NCI-H526 treated with DMSO at 0.1 percent for 48 hours (cell line): ENCODE results near the gene PLEK.
"Not testable (repeated sequence)": the region's sequence is repeated elsewhere in the genome, so short reads cannot be mapped to it uniquely, and the experiment has no call there.

Experiments
- DNase-seq: peaks from one replicate; lab custom pipeline; 2025; lab: John Stamatoyannopoulos, UW

Gene PLEK

DNA sequence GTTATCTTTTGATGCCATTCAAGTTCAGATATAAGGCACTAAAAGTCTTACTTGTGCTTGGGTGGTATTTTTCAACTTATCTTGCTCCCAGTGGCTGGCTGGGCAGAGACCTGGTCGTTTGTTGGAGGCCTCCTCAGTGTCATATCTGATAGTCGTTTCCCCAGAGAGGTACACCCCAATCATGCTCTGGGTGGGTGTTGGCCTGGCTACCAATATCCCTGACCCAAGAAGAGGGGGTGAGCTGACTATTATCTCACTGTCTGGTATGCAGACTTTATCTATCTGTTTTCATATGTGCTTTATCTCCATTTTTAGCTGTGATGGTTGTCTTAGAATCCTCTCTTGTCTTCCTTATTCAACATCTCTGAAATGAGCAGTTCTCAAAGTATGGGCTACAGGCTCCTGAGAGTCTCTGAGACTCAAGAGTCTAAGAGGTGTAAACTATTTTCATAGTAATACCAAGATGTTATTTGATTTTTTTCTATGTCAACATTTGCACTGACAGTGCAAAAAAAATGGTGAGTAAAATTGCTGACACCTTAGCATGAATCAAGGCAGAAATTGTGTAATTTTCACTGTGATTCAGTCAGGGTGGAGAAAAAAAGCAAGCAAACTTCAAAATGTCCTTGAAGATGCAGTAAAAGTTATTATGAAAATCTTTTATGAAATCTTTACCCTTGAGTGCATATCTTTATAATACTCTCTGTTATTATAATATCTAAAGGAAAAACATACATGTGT, 12.3 kb upstream of the PLEK start:
- no peak for DNase-seq

DNA sequence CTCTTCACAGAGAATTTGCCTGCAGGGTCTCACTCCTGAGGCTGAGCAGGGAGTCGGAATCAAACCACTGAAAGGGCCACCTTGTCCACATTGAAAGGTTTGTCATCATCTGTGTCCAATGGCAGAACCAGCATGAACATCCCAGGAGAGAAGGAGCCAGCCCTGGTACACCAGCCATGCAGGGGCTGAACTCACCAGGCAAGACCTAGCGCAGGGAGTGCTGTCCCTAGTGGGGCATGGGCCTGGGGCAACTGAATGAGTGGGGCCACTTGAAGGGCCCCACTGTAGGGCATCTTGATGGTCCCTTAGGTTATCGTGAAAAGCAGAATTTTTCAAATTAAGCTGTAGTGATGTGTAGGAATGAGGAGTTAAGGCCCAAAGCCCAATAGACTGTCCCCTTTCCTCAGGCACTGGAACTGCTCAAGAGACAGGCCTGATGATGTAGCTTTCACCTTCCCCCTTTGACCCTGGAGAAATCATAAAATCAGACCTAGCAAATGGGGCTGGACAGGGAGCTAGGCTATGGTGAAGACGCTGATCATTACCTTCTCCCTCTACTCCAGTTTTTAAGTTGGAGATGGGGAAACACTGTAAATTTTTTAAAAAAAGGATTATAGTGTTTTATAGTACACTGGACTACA, 8.4 kb upstream of the PLEK start:
- no peak for DNase-seq

DNA sequence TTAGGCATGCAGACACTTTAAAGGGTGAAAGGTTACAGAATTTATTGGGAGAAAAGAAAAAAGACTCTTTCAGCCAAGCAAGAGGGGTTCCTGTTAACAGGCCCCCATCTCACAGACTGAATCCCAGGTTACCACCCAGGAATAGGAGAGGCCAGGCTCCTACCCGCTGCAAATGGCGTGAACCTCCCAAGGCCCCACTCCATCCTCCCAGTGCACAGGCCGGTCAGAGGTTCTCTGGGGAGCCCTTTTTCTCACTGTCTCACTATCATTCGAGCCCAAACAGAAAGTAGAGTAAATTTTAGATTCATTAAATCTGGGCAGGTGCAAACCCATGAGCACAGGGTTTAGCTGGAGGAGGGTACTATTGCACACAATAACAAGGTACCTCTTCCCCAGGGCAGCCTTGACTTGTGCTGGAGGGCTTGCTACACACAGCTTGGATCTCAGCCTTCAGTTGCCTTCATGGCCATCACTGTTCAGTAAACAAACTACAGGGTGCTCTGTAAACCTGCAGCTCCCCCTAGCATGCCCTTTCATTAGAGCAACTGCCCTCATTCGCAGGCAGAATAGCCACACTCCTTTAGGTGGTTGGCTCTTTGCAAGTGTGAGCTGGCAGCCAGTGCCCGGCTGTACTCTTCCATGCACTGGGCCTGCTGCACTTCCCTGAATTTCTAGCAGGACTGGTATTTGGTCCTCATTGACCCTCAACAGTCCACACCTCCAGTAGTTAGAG, 7.3 kb upstream of the PLEK start:
- DNase-seq: peak; percentile 46

DNA sequence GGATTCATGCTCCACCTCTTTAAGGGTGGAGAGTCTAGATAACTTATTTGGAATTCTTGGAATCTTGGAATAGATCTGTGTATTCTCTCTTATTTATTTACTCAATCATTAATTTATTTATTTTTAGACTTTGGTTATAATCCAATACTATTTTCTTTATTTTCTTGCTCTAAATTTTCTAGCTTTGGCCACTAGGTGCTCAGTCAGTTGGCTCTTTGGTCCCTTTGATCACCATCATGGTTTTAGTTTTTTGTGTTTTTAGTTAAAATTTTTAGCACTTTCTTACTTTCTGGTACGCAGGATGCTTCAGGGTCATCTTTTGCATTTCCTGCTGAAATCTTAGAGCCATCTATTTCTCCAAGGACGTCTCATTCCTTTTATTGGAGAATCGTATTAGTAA, 5.2 kb upstream of the PLEK start:
- DNase-seq: no peak

DNA sequence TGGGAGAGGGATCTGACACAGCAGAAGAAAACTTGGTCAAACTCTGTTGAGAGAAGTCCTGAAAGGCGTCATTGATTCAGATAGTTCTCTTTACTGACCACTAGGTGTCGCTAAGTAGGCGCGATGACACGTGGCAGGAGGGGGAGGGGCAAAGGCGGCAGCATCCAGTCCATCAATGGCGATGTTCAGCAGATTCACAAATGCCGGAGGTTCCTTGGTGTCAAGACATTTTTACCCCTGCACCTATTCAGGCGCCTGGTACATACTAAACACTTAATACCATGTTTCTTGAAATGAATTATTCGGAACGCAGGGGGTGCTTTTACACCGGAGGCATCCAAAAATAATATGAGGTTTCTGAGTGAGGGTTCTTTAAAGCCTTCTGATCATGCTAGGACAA, 3.0 kb upstream of the PLEK start:
- DNase-seq: peak; percentile 74

DNA sequence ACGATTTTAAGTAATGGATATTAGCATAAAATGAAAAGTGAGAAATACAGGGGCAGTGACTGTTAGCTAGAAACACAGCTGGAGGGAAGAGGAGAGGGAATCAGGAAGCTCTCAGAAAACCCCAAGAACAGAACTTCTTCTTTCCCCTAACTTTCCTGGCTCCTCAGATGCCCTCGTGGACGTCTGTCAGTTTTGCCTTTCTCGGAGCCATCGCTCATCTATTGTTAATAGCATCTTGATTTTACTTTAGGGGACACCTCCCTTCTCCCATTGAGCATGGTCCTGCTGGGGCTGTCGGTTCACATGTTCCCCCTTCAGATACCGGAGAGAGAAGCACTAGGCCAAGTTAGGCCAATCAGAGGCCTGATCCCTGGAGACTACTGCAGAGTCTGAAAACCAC, 2.3 kb upstream of the PLEK start:
- DNase-seq: no peak

DNA sequence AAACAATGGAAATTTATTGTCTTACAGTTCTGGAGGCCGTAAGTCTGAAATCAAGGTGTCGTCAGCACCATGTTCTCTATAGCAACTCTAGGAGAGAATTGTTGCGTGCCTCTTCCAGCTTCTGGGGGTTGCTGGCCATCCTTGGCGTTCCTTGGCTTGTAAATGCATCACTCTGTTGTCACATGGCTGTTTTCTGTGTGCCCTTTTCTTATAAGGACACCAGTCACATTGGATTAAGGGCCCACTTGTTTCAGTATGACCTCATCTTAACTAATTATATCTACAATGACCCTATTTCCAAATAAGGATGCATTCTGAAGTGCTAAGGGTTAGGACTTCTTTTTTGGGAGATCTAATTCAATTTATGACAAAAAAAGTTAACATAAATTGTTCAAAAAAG, 1.4 kb upstream of the PLEK start:
- no peak for DNase-seq

DNA sequence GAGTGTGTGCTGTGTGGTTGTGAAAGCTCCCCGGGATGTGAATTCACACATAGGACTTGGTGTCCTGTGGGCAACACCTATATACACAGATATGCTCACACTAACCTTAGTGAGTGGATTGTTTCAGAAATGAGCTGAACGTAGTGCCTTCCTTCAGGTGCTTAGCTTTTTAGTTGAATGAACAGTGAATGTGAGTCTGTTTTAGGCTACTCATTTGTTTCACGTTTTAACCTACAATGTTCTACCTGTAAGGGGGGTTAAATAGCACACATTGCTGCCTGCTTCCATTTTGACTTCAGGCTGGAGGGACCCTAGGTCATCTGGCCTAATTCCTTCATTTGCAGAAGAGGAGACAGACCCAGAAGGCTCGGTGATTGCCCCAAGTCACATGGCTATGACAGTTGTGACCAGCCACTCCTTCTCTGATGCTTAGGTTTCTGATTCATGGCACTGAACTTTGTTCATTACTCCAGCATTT, 1.0 kb downstream of the PLEK start:
- DNase-seq: no peak

DNA sequence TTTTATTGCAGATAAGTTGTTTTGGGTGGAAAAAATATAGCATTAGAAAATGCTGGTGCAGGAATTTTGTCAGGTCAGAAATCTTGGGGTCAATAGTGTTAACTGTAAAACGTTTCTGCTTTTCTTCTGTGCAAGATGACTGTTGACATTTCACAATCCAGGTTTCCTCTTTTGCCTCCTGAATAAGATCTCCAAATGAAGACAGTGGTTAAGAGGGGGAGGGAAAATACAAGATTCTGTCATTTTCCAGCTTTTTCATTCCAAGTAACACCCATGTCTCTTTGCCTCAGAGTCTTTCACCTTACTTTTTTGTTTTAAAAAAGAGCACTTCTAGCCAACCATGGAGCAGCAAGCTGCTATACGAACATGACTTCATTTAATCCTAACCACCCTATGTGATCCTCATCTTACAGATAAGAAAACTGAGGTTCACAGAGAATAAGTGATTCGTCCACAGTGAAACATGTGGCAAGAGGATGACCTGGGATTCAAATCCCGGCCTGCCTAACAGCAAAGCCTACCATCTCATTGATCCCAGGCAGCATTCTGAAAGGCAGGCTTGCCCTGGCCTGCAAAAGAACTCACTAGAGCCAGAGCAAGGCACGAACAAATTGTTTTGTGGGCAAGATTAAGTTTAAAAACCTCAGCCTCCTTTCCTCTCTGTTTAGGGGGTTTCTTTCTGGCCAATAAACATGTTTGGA, 3.0 kb downstream of the PLEK start:
- DNase-seq: no peak

DNA sequence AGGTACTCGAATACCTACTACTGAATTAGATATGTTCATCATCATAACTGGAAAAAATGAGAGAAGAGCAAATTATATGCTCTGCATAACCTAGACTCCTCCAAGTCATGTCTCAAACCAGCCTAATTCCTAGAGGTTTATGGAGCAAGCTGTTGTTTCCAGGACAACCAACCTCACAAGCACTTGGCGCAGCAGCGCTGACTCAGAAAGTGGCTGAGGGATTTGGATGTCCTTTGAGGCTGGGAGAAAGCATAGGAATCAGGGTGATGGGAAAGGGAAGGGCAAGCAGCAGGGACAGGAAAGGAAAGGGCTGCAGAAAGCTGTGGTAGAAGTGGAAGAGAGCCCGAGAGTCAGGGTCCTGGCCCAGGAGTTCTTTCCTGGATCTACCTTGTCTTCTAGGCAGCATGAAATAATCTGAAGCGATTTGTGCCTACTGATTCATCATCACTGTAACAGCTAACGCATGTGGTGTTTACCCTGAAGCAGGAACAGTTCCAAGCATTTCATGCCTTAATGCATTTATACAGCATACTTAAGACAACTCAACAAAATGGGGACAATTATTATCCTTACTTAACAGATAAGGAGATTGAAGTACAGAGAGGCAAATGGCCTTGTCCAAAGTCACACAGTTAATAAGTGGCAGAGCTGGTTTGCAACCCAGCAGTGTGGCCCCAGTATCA, 3.7 kb downstream of the PLEK start:
- no peak for DNase-seq

DNA sequence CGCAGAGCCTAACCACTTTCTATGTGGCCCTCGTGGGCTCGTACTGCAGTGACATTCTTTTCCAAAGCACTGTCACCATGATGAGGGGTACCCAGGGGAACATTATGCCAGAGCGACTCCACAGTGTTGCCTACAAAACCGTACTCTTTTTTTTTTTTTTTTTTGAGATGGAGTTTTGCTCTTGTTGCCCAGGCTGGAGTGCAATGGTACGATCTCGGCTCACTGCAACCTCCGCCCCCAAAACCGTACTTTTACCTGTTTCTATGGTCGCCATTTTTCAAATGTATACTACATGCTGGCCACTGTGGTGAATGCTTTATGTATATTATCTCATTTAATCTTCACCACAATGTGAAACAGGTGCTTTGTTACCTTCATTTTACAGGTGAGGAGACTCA, 4.3 kb downstream of the PLEK start:
- no peak for DNase-seq

DNA sequence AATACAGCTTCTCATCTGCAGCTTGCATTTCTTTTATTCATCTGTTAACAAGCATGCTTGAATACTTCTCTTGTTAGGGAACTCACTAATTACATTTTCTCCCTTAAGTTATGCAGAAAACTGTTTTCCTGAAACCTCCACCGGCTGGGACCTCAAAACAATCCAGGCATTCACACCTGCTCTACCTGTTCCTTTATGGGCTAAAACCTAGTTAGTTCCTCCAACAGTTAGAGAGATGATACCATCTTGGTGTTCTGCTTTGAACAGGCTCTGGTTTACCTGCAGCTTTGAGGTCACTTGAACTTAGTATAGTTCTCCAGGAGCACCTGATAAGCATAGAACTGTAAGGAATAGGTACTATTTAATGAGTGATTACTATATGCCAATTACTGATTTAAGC, 6.1 kb downstream of the PLEK start:
- DNase-seq: no peak

DNA sequence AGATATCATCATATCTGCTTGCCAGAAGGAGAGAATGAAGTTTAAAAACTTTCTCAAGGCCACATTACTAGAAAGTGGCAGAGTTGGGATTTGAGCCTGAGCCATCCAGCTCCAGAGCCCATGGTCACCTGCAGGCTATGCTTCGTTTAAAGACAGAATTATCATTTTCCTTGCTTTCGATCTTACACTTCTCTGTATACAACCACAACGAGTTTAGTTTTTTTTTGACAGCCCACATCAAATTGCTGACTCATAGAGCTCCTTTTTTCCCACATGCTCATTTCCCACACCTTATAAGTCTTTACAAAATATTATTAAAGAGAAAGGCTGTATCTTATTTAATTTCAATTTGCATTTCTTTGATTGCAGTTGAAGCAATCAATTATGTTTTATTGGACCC, 6.5 kb downstream of the PLEK start:
- DNase-seq: no peak

DNA sequence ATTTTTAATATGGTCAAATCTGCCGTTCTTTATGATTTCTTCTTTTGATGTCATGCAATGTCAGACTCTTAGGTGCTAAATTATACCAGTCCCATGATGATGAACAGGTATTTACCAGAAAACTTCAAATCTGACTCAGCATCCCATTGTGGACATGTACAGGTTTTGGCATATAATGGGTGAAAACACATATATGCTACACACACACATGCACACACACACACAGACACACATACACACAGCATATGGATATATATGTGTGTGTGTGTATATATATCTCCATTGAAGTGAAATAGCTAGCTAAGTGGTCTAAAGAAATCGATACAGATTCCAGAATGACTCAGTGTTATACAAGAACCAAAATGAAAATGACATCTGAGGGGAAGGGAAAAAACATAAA, 7.4 kb downstream of the PLEK start:
- DNase-seq: no peak

DNA sequence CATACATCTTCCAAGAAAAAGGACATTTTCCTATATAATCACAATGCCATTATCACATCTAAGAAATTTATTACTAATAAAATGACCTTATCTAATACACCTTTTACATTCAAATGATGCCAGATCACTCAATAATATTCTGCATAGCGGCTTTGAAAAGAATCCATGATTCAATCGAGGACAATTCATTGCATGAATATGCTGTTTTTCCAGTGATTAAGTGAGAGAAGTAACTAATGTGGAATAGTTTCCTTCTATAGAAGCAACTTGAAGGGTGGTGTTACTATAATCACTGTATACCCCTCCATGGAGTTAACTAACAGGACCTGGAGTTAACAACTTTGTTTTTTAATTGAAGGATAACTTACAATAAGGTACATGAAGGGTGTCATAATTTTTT, 9.1 kb downstream of the PLEK start:
- no peak for DNase-seq

DNA sequence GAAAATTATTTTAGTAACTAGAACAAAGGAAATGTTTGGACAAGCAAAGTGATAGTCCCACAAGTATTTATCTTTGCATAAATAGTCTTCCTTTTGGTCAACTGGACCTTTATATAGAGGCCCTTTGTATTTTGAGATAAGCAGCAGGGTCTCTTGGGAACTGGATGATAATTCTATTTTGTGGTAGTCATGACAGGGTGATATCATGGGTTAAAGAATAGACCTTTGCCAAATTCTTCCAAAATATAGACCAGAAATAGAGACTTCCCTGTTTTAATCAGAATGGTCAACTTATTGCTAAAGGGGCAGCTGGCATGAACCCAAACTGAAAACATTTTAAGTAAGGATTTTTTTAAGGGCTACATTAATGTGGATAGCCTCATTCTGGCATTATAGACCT, 10.5 kb downstream of the PLEK start:
- peak; percentile 97 for DNase-seq

DNA sequence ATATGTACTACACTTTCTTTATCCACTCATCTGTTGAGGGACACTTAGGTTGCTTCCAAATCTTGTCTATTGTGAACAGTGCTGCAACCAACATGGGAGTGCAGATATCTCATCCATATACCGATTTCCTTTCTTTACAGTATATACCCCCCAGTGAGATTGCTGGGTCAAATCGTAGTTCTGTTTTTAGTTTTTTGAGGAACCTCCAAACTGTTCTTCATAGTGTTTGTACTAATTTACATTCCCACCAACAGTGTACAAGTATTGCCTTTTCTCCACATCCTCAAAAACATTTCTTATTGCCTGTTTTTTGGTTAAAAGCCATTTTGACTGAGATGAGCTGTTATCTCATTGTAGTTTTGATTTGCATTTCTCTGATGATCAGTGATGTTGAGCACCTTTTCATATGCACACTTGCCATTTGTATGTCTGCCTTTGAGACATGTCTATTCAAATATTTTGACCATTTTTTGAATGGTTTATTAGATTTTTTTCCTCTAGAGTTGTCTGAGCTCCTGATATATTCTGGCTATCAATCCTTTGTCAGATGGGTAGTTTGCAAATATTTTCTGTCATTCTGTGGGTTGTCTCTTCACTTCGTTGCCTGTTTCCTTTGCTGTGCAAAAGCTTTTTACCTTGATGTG, 12.2 kb downstream of the PLEK start:
- peak; percentile 90 for DNase-seq

DNA sequence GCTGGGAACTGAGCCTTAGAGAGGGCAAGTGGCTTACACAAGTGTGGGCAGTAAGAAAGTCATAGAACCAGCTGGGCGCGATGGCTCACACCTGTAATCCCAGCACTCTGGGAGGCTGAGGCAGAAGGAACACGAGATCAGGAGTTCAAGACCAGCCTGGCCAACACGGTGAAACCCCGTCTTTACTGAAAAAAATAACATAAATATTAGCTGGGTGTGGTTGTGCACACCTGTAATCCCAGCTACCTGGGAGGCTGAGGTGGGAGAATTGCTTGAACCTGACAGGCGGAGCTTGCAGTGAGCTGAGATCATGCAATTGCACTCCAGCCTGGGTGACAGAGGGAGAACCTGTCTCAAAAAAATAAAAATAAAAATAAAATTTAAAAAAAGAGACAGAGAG, 13.7 kb downstream of the PLEK start:
- DNase-seq: not testable (repeated sequence)

DNA sequence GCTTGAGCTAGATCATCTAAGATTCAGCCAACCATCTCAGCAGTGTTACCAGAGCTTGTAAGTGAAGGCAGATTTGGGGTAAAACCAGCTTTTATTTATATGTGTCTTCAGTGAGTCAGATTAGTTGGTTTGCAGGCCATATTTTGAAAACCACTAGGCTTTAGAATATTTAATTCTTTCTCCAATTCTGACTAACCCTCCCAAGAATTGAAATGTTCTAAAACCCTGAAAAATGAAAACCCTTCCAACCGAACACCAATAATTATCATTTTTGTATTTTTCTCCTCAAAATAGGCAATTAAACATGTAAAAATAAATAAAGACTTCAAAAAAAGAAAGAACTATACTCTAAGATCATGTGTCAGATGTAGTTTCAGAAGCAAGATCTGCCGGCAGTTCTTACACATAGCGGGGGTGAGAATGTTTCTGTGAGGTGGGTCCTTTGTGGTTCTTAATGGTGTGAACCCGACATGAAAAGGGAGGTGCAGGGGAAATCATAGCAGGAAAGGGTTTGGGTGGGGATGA, 14.2 kb downstream of the PLEK start:
- no peak for DNase-seq

DNA sequence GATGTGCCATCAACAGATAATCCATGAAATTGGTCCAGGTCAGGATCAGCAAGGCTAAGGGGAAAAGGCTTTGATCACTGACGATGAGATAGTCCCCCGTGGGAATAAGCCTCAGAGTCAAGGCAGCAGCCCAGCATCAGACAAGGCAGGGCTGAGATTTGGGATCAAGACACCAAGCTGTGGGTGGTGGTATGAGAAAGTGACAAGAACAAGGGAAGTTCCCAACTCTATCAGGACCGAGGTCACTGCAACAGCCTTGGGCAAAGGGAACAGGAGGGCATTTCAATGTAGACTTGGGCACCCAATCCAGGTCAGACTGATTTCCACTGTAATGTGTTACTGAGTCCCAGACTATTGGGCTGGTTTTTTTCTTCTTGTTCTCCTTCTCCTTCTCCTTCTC, 18.7 kb downstream of the PLEK start:
- DNase-seq: no peak

DNA sequence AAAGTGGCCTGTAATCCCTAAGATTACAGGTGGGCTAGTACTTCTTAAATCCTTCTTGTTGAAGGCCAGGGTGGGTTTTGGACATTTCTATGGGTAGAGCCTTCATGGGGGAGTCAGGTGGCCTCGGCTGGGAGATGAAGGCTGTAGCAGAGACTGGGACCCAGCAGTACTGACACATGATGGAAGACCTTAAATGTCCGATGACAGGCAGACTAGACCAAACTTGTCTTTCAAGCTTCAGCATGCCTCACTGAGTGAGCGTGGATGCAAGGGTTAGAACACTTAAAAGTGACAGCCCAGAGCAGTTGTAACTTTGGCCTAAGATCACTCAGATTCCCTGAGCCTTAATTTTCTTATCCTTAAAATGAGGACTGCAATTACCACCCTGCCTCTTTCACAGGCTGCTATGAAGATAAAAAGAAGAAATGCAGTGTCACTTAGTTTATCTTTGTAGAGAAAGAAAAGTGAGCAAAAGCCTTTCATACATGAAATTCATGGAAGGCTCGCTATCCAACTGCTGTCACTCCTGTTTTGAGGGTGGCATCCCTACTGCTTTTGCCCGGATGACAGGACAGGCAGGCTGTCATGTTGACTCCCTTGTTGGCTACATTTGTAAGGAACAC, 19.5 kb downstream of the PLEK start:
- no peak for DNase-seq
